Mucosa of descending colon (tissue), 3 donors: ENCODE results near the gene INSR. TPM values are rescaled to one million over a fixed set of nuclear protein-coding genes. Genes with fewer than 3 reads are reported as not detected.

ENCODE experiments used
- ATAC-seq: fragments of 200-7000 bp; cut with Tn5 transposase; one replicate; pipeline ENCODE4 v1.9.1; 2020; ENCODE audit warnings: mild to moderate bottlenecking, moderate library complexity
- DNase-seq, 3 donors: peaks; one replicate each; pipeline ENCODE4 v3.0.0-alpha.2; 2020
- H3K36me3 ChIP-seq: fragments of 200-600 bp; one replicate; pipeline ENCODE4 v1.8.0; 2021; ENCODE audit warnings: low read depth, mild to moderate bottlenecking
- H3K4me1 ChIP-seq: fragments of 200-600 bp; one replicate; pipeline ENCODE4 v1.8.0; 2021; ENCODE audit warnings: low read depth, mild to moderate bottlenecking
- H3K4me3 ChIP-seq: fragments of 200-600 bp; one replicate; pipeline ENCODE4 v1.8.0; 2021; ENCODE audit warnings: mild to moderate bottlenecking
- H3K9me3 ChIP-seq: fragments of 200-600 bp; one replicate; pipeline ENCODE4 v1.8.0; 2021; ENCODE audit warnings: mild to moderate bottlenecking
- intact Hi-C, 2 donors: fragments of 100-400 bp; cut with DNase I in 1 of 2; cut with micrococcal nuclease in 1 of 2; formaldehyde crosslinking; loops; one replicate each; pipeline versions ENCODE4 v1.11.0 to v1.11.1; 2022; cut with DNase I, micrococcal nuclease
- total RNA-seq, 3 donors: library from RNA; stranded (reverse); fragmentation: NEBNext Ultra II Directional in 2 of 3; extraction: Animal tissue kit (Norgen Biotek cat#: 25700) in 2 of 3; gene quantifications; one replicate each; pipeline versions ENCODE4 v1.2.1 to v1.2.4, GENCODE V29; 2021 to 2023
- TF ChIP-seq, protein P1 (sequence below): fragments of 200-600 bp; IDR thresholded peaks from one replicate; pipeline ENCODE4 v1.8.0; 2022; ENCODE audit warnings: antibody characterized with exemption, mild to moderate bottlenecking
- donor health status: DM: no; HTN: no; CAD: no; lungs with moderate emphysema.
- donor health status: DM: no; HTN: no; CAD: no.
- donor health status: DM: no; HTN: yes; CAD: no.

Gene INSR
- total RNA-seq, 3 donors from 2014 or later: 74.9 to 109 (median 91.2) TPM

DNA sequence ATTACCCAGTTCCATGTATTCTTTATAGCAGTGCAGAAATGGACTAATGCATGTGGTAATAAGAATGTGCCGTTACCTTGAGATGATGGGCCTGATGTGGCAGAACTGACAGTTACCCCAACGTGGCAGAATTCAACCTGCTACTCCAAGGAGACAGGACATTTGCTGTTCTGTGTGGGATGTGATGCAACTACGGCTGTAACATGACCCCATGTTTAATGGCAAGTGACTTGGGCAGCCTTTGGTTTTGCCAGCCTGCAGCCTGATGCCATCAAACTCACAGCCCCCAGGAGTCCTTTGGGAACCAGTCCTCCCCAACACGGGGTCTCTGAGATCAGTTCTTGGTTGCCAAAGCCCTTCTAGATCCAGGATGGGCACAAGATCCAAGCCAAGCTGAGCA, 117.4 kb downstream of the INSR start:
- intact Hi-C loops: no loop called here
- H3K36me3 ChIP-seq: no peaks in the 10 kb centered on the region
- TF ChIP-seq, protein P1, sequence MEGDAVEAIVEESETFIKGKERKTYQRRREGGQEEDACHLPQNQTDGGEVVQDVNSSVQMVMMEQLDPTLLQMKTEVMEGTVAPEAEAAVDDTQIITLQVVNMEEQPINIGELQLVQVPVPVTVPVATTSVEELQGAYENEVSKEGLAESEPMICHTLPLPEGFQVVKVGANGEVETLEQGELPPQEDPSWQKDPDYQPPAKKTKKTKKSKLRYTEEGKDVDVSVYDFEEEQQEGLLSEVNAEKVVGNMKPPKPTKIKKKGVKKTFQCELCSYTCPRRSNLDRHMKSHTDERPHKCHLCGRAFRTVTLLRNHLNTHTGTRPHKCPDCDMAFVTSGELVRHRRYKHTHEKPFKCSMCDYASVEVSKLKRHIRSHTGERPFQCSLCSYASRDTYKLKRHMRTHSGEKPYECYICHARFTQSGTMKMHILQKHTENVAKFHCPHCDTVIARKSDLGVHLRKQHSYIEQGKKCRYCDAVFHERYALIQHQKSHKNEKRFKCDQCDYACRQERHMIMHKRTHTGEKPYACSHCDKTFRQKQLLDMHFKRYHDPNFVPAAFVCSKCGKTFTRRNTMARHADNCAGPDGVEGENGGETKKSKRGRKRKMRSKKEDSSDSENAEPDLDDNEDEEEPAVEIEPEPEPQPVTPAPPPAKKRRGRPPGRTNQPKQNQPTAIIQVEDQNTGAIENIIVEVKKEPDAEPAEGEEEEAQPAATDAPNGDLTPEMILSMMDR: no peak
- DNase-seq: no peak
- H3K4me1 ChIP-seq: peaks cover 11% of the 10 kb centered on the region
- no peak overlapping the region for H3K4me3 ChIP-seq
- no peak for ATAC-seq
- H3K9me3 ChIP-seq: no peaks in the 10 kb centered on the region

DNA sequence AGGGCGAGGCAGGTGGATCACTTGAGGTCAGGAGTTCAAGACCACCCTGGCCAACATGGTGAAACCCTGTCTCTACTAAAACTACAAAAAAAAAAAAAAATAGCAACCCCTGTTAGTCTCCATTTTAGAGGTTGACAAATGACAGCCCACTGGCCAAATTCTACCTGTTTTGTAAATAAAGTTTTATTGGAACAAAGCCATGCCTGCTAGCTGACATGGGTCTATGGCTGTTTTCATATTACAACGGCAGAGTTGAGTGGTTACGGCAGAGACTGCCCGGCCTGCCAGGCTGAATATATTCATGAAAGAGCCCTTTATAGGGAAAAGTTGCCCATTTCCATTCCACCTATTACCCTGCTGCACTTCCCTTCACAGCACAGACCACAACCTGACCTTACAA, 121.4 kb downstream of the INSR start:
- no peaks in the 10 kb centered on the region for H3K4me1 ChIP-seq
- DNase-seq (no peak), ATAC-seq (no peak)
- H3K36me3 ChIP-seq: no peaks in the 10 kb centered on the region
- H3K9me3 ChIP-seq: no peaks in the 10 kb centered on the region
- no peak overlapping the region for H3K4me3 ChIP-seq
- intact Hi-C loops: no loop called here
- TF ChIP-seq, protein P1: no peak

DNA sequence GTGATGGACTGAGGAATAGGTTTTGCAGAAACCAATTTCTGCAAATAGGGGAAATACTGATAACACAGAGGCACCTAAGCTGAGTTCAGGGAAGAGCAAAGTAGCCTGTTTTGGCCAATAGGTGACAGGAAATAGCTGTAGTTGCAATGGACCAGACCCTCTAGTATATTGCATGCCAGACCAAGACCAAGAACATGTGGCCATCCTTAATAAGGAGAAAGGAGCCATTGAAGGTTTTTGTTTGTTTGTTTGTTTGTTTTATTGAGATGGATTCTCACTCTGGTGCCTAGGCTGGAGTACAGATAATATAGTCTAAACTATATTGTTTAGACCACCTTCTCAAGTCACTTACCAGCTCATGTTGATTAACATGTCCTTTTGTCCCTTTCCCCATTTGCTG, 123.2 kb downstream of the INSR start:
- Histone ChIP-seq H3K9me3 (no peaks in the 10 kb centered on the region), H3K36me3 (no peaks in the 10 kb centered on the region), H3K4me3 (no peak overlapping the region), H3K4me1 (no peaks in the 10 kb centered on the region)
- TF ChIP-seq, protein P1: no peak
- intact Hi-C loops: no loop called here
- no peak for DNase-seq
- ATAC-seq: no peak

DNA sequence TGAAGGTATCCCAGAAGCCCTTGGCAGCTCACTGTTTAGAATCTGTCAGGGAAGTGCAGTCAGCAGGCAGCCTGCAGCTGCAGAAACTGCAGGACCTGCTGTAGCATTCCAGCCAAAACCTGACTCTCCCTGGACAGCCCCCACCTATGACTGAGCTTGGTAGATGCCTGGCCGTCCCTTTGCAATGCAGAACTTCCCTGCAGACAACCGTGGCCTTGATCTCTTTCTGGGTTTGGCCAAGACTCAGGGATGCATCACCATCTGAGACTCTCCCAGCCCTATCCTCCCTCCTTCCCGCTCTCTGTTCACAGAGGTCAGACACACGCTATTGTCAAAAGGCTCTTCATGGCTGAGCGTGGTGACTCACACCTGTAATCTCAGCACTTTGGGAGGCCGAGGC, 125.3 kb downstream of the INSR start:
- no peak for DNase-seq
- ATAC-seq: no peak
- TF ChIP-seq, protein P1: no peak

DNA sequence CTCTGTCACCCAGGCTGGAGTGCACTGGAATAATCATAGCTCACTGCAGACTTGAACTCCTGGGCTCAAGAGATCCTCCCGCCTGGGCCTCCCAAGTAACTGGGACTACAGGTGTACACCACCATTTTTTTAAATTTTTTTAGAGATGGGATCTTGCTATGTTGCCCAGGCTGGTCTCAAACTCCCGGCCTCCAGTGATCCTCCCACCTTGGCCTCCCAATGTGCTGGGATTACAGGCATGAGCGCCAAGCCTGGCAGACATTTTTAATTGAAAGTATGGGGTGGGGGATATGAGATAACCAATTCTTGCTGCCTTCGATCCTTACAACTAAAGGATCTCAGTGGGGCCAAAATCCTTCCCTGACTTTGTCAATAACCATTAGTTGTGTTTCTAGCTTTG, 132.9 kb downstream of the INSR start:
- H3K4me1 ChIP-seq: no peaks in the 10 kb centered on the region
- ATAC-seq (no peak), DNase-seq (no peak)
- H3K9me3 ChIP-seq: no peaks in the 10 kb centered on the region
- intact Hi-C loops: no loop called here
- H3K4me3 ChIP-seq: no peak overlapping the region
- H3K36me3 ChIP-seq: peaks cover 5% of the 10 kb centered on the region
- TF ChIP-seq, protein P1: no peak

More for the DNA sequence above, 125.3 kb downstream of the INSR start:
- intact Hi-C loops: no loop called here
- no peak overlapping the region for H3K4me3 ChIP-seq
- H3K36me3 ChIP-seq: peaks cover 5% of the 10 kb centered on the region
- no peaks in the 10 kb centered on the region for H3K9me3 ChIP-seq
- H3K4me1 ChIP-seq: no peaks in the 10 kb centered on the region
